Amniotic stem cell (primary cell): ENCODE measurements around the gene SF3B3.

Source experiments
- DNase-seq: peaks from one replicate; lab custom pipeline; 2025; lab: John Stamatoyannopoulos, UW

SF3B3 gene

GRCh38 chr16:70590722-70591415, 67.3 kb downstream of the SF3B3 start:
- no peak for DNase-seq

GRCh38 chr16:70591615-70592014, 68.0 kb downstream of the SF3B3 start:
- DNase-seq: no peak

- DNase-seq: no peak
Observed at GRCh38 chr16:70592106-70592571, 68.5 kb downstream of the SF3B3 start.

GRCh38 chr16:70593544-70593943, 69.9 kb downstream of the SF3B3 start:
- no peak for DNase-seq

- no peak for DNase-seq
Observed at GRCh38 chr16:70594569-70594968, 71.0 kb downstream of the SF3B3 start.

- no peak for DNase-seq
Observed at GRCh38 chr16:70597135-70597835, 73.7 kb downstream of the SF3B3 start.

- no peak for DNase-seq
Observed at GRCh38 chr16:70598937-70599503, 75.4 kb downstream of the SF3B3 start.

GRCh38 chr16:70600730-70601129, 77.1 kb downstream of the SF3B3 start:
- DNase-seq: no peak

- no peak for DNase-seq
Observed at GRCh38 chr16:70601576-70602575, 78.3 kb downstream of the SF3B3 start.

- no peak for DNase-seq
Observed at GRCh38 chr16:70602831-70603230, 79.2 kb downstream of the SF3B3 start.

- DNase-seq: no peak
Observed at GRCh38 chr16:70604407-70605282, 81.0 kb downstream of the SF3B3 start.

- no peak for DNase-seq
Observed at GRCh38 chr16:70605283-70605657, 81.7 kb downstream of the SF3B3 start.

GRCh38 chr16:70608521-70608920, 84.9 kb downstream of the SF3B3 start:
- DNase-seq: no peak

GRCh38 chr16:70610273-70611223, 86.9 kb downstream of the SF3B3 start:
- DNase-seq: no peak

- DNase-seq: no peak
Observed at GRCh38 chr16:70611224-70611598, 87.6 kb downstream of the SF3B3 start.

- no peak for DNase-seq
Observed at GRCh38 chr16:70611785-70612303, 88.2 kb downstream of the SF3B3 start.

GRCh38 chr16:70612931-70613330, 89.3 kb downstream of the SF3B3 start:
- DNase-seq: no peak

- DNase-seq: no peak
Observed at GRCh38 chr16:70614208-70614951, 90.8 kb downstream of the SF3B3 start.

GRCh38 chr16:70615945-70616344, 92.3 kb downstream of the SF3B3 start:
- no peak for DNase-seq
